H9 (cell line): ENCODE measurements around the gene ZSCAN29. TPM values are rescaled to one million over a fixed set of nuclear protein-coding genes. Genes with fewer than 3 reads are reported as not detected.

ENCODE experiments used
- DNase-seq: peaks from one replicate; pipeline ENCODE4 v3.0.0-alpha.2; 2017
- H2AFZ ChIP-seq: one replicate; pipeline ENCODE4 v1.6.1; 2013; ENCODE audit warnings: mild to moderate bottlenecking, low read length, control low read depth, moderate library complexity
- H2AK5ac ChIP-seq: 2 replicates; pipeline ENCODE4 v1.6.1; 2013; ENCODE audit warnings: low read length, control low read depth, mixed read lengths; ENCODE audit not compliant: insufficient read length
- H2BK120ac ChIP-seq: one replicate; pipeline ENCODE4 v1.6.1; 2013; ENCODE audit warnings: low read depth, mild to moderate bottlenecking, low read length, control low read depth, inconsistent platforms; ENCODE audit not compliant: poor library complexity, severe bottlenecking
- H2BK12ac ChIP-seq: 2 replicates; pipeline ENCODE4 v1.6.1; 2013; ENCODE audit warnings: low read length, control low read depth, mixed read lengths, low read depth; ENCODE audit not compliant: insufficient read length
- H2BK15ac ChIP-seq: 2 replicates; pipeline ENCODE4 v1.6.1; 2013; ENCODE audit warnings: low read depth, low read length, control low read depth
- H2BK20ac ChIP-seq: one replicate; pipeline ENCODE4 v1.6.1; 2013; ENCODE audit warnings: low read depth, mild to moderate bottlenecking, low read length, control low read depth, inconsistent platforms; ENCODE audit not compliant: poor library complexity, severe bottlenecking
- H2BK5ac ChIP-seq: 2 replicates; pipeline ENCODE4 v1.6.1; 2013; ENCODE audit warnings: low read length, control low read depth, mixed read lengths; ENCODE audit not compliant: insufficient read length
- H3K14ac ChIP-seq: 2 replicates; pipeline ENCODE4 v1.6.1; 2013; ENCODE audit warnings: low read length, control low read depth; ENCODE audit not compliant: insufficient read depth
- H3K18ac ChIP-seq: 2 replicates; pipeline ENCODE4 v1.6.1; 2013; ENCODE audit warnings: low read depth, mild to moderate bottlenecking, mixed read lengths, low read length, control low read depth; ENCODE audit not compliant: insufficient read length
- H3K23ac ChIP-seq: 2 replicates; pipeline ENCODE4 v1.6.1; 2013; ENCODE audit warnings: low read length, control low read depth, mixed read lengths, low read depth; ENCODE audit not compliant: insufficient read length
- H3K23me2 ChIP-seq: 2 replicates; pipeline ENCODE4 v1.6.1; 2013; ENCODE audit warnings: low read depth, mild to moderate bottlenecking, mixed read lengths, low read length, control low read depth; ENCODE audit not compliant: insufficient read length, poor library complexity, severe bottlenecking
- H3K27ac ChIP-seq: 2 replicates; pipeline ENCODE4 v1.5.1; 2013; ENCODE audit warnings: low read length, control low read depth, mixed read lengths, low read depth; ENCODE audit not compliant: insufficient read length
- H3K27me3 ChIP-seq: 2 replicates; pipeline ENCODE4 v1.6.1; 2013; ENCODE audit warnings: low read length, control low read depth, inconsistent platforms; ENCODE audit not compliant: insufficient read depth
- H3K4ac ChIP-seq: 2 replicates; pipeline ENCODE4 v1.6.1; 2013; ENCODE audit warnings: low read depth, mild to moderate bottlenecking, control low read depth, inconsistent platforms, low read length, moderate library complexity
- H3K4me1 ChIP-seq: 2 replicates; pipeline ENCODE4 v1.6.1; 2013; ENCODE audit warnings: low read length, control low read depth, inconsistent platforms; ENCODE audit not compliant: insufficient read depth
- H3K4me2 ChIP-seq: 2 replicates; pipeline ENCODE4 v1.6.1; 2013; ENCODE audit warnings: low read length, control low read depth, mixed read lengths; ENCODE audit not compliant: insufficient read length, insufficient read depth
- H3K56ac ChIP-seq: 2 replicates; pipeline ENCODE4 v1.6.1; 2013; ENCODE audit warnings: low read depth, mild to moderate bottlenecking, mixed read lengths, low read length, control low read depth; ENCODE audit not compliant: insufficient read length
- H3K79me1 ChIP-seq: 2 replicates; pipeline ENCODE4 v1.6.1; 2013; ENCODE audit warnings: low read depth, mild to moderate bottlenecking, moderate library complexity, low read length, control low read depth, inconsistent platforms; ENCODE audit not compliant: insufficient read depth, poor library complexity, severe bottlenecking
- H3K79me2 ChIP-seq: 2 replicates; pipeline ENCODE4 v1.6.1; 2013; ENCODE audit warnings: low read length, control low read depth, inconsistent platforms; ENCODE audit not compliant: insufficient read depth
- H3K9ac ChIP-seq: 2 replicates; pipeline ENCODE4 v1.6.1; 2013; ENCODE audit warnings: low read length, control low read depth, mixed read lengths; ENCODE audit not compliant: insufficient read length; ENCODE audit errors: extremely low read depth
- H3K9me3 ChIP-seq: one replicate; pipeline ENCODE4 v1.6.1; 2013; ENCODE audit warnings: low read depth, low read length, inconsistent platforms; ENCODE audit not compliant: control insufficient read depth
- H3T11ph ChIP-seq: one replicate; pipeline ENCODE4 v1.6.1; 2013; ENCODE audit warnings: mild to moderate bottlenecking, low read length, control low read depth, inconsistent platforms
- H4K20me1 ChIP-seq: one replicate; pipeline ENCODE4 v1.6.1; 2013; ENCODE audit not compliant: control insufficient read depth, insufficient read length, insufficient read depth
- H4K5ac ChIP-seq: 2 replicates; pipeline ENCODE4 v1.6.1; 2013; ENCODE audit warnings: low read depth, mild to moderate bottlenecking, mixed read lengths, low read length, control low read depth; ENCODE audit not compliant: insufficient read length
- H4K8ac ChIP-seq: replicated peaks from 2 replicates; pipeline ENCODE4 v1.6.1; 2013; ENCODE audit warnings: low read length, control low read depth, mixed read lengths, low read depth; ENCODE audit not compliant: insufficient read length
- H4K91ac ChIP-seq: 2 replicates; pipeline ENCODE4 v1.6.1; 2013; ENCODE audit warnings: low read depth, mild to moderate bottlenecking, moderate library complexity, mixed read lengths, low read length, control low read depth; ENCODE audit not compliant: insufficient read length
- H3K27ac Mint-ChIP-seq, 3 experiments: 2 replicates in 2 of 3; 3 replicates in 1 of 3; pipeline ENCODE4 v1.8.0; 2020 to 2021; ENCODE audit warnings: mixed read lengths in 3 of 3, mild to moderate bottlenecking in 1 of 3, moderate library complexity in 1 of 3
- H3K27me3 Mint-ChIP-seq: 2 replicates; pipeline ENCODE4 v1.8.0; 2021; ENCODE audit warnings: low read depth, mild to moderate bottlenecking, moderate library complexity, mixed read lengths
- H3K36me3 Mint-ChIP-seq, 3 experiments: 2 replicates in 2 of 3; 3 replicates in 1 of 3; pipeline ENCODE4 v1.8.0; 2020 to 2021; ENCODE audit warnings: low read depth in 3 of 3, mixed read lengths in 3 of 3; ENCODE audit not compliant: insufficient read depth in 1 of 3
- H3K4me1 Mint-ChIP-seq, 2 experiments: 2 replicates each; pipeline ENCODE4 v1.8.0; 2020; ENCODE audit warnings: mixed read lengths in 2 of 2
- H3K4me3 Mint-ChIP-seq, 2 experiments: 2 replicates in 1 of 2; 3 replicates in 1 of 2; pipeline ENCODE4 v1.8.0; 2020 to 2021; ENCODE audit warnings: mild to moderate bottlenecking in 2 of 2, mixed read lengths in 2 of 2, moderate library complexity in 1 of 2
- H3K9me3 Mint-ChIP-seq, 2 experiments: 2 replicates in 1 of 2; 3 replicates in 1 of 2; pipeline ENCODE4 v1.8.0; 2020; ENCODE audit warnings: mild to moderate bottlenecking in 2 of 2, mixed read lengths in 2 of 2, moderate library complexity in 1 of 2
- CTCF ChIP-seq: fragments of 200-600 bp; sonication (generic); conservative IDR thresholded peaks from 3 replicates; pipeline ENCODE4 v1.8.0; 2021; ENCODE audit warnings: antibody characterized with exemption, mild to moderate bottlenecking
- WGBS: extraction: QIAGEN DNeasy Blood & Tissue Kit; methylation state at CpG from one replicate; pipeline ENCODE4 v1.1.7; 2013; ENCODE audit warnings: missing lambda C conversion rate, low lambda C conversion rate, mixed read lengths; ENCODE audit not compliant: insufficient read length; ENCODE audit errors: extremely low coverage; 5-methylcytosine and 5-hydroxymethylcytosine counted together
- total RNA-seq: library from RNA; stranded (reverse); gene quantifications from 2 replicates; pipeline ENCODE4 v1.2.1, GENCODE V29; 2021

The ZSCAN29 gene
- total RNA-seq, 1 experiment from 2014 or later: 52.5 TPM

GRCh38 chr15:43360821-43361220 is 10.0 kb downstream of the ZSCAN29 start:
- Histone ChIP-seq H3K23me2 (no peaks in the 10 kb centered on the region), H2AFZ (no peak overlapping the region), H3K27me3 (no peaks in the 10 kb centered on the region), H2BK12ac (no peak overlapping the region), H3K9me3 (peaks cover 30% of the 10 kb centered on the region), H3K27ac (no peak overlapping the region), H3T11ph (no peak overlapping the region), H3K14ac (no peak overlapping the region), H3K4me1 (no peaks in the 10 kb centered on the region), H2BK15ac (no peak overlapping the region), H4K20me1 (no peaks in the 10 kb centered on the region), H4K91ac (no peak overlapping the region), H3K23ac (no peak overlapping the region), H3K79me1 (no peaks in the 10 kb centered on the region), H4K5ac (no peak overlapping the region), H2AK5ac (no peak overlapping the region), H4K8ac (no peak overlapping the region), H2BK20ac (no peak overlapping the region), H2BK120ac (no peak overlapping the region), H3K79me2 (no peaks in the 10 kb centered on the region), H3K4me2 (no peak overlapping the region), H3K56ac (no peak overlapping the region), H2BK5ac (no peak overlapping the region), H3K9ac (no peak overlapping the region), H3K18ac (no peak overlapping the region), H3K4ac (no peak overlapping the region)
- H3K4me3 Mint-ChIP-seq: no peak overlapping the region
- H3K27me3 Mint-ChIP-seq: no peaks in the 10 kb centered on the region
- no peaks in the 10 kb centered on the region for H3K4me1 Mint-ChIP-seq
- TF ChIP-seq CTCF: no peak
- no peak for DNase-seq
- WGBS: no CpG with 5 or more reads among the region's 4 CpGs
- H3K9me3 Mint-ChIP-seq: peaks cover 33 to 47% of the 10 kb centered on the region in 2 experiments
- no peak overlapping the region for H3K27ac Mint-ChIP-seq
- peaks cover 76 to 79% (median 79%) of the 10 kb centered on the region in 3 experiments for H3K36me3 Mint-ChIP-seq
